Activated CD8-positive, alpha-beta memory T cell treated with anti-CD3 and anti-CD28 coated beads for 1 hour (primary cell): ENCODE results near the gene MMGT1.
"Not testable (repeated sequence)": the region's sequence is repeated elsewhere in the genome, so short reads cannot be mapped to it uniquely, and the experiment has no call there.

Source experiments
- DNase-seq, 2 donors: peaks; one replicate each; pipeline ENCODE4 v3.0.0-alpha.2; 2020; ENCODE audit warnings: low read depth in 1 of 2; ENCODE audit errors: extremely low read depth in 1 of 2

The MMGT1 gene

GRCh38 chrX:135927897-135928296 lies 45.9 kb downstream of the MMGT1 start:
- no peak for DNase-seq

DNA sequence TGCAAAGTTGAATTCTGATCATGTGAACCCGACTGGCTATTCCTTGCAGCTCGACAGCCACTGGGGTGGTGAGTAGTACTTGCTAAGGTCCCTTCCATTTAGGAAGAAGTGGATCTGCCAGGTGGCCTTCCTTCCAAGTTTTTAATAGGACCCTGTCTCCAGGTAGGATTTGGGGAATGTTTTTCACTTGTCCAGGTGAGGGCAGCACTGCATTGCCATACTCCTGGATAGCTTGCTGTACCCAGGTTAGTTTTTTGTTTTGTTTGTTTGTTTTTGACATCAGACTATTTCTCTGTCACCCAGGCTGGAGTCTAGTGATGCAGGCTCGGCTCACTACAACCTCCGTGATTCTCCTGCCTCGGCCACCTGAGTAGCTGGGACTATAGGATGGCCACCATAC lies 50.4 kb downstream of the MMGT1 start:
- no peak for DNase-seq

- DNase-seq: not testable (repeated sequence)
These were observed 53.3 kb downstream of the MMGT1 start for GRCh38 chrX:135920516-135920915.

- no peak for DNase-seq
These were observed 59.4 kb downstream of the MMGT1 start for GRCh38 chrX:135914404-135914803.
